Esophagus muscularis mucosa (tissue), 3 donors: ENCODE data around the gene KCTD5.
"Not testable (repeated sequence)": the region's sequence is repeated elsewhere in the genome, so short reads cannot be mapped to it uniquely, and the experiment has no call there.

Source experiments
- CTCF ChIP-seq, 3 experiments: fragments of 200-600 bp in 2 of 3; fragments of 450-650 bp in 1 of 3; sonication (generic) in 2 of 3; IDR thresholded peaks; one replicate each; pipeline ENCODE4 v1.5.1; 2017 to 2019; ENCODE audit warnings: antibody characterized with exemption in 3 of 3, mild to moderate bottlenecking in 2 of 3, moderate library complexity in 1 of 3
- POLR2A ChIP-seq: fragments of 450-650 bp; IDR thresholded peaks from one replicate; pipeline ENCODE4 v1.6.1; 2017; ENCODE audit warnings: antibody characterized with exemption, moderate library complexity, mild to moderate bottlenecking, low read depth
- POLR2AphosphoS5 ChIP-seq, 2 donors: sonication (generic); formaldehyde crosslinking; IDR thresholded peaks; one replicate each; pipeline ENCODE4 v1.6.1; 2017; ENCODE audit warnings: antibody characterized with exemption in 2 of 2

GRCh38 chr16:2696601-2697250, 14.4 kb downstream of the KCTD5 start:
- not testable (repeated sequence) for TF ChIP-seq CTCF (IDR thresholded peaks at IDR 0.05); POLR2A; POLR2AphosphoS5 (IDR thresholded peaks at IDR 0.05)
